Diencephalon (tissue), 1 donor: ENCODE measurements around the gene CFAP298. TPM values are rescaled to one million over a fixed set of nuclear protein-coding genes. Genes with fewer than 3 reads are reported as not detected.

ENCODE experiments used
- small RNA-seq: library from RNA; depleted of rRNA; stranded (forward); fragments of <200 nt; gene quantifications from one replicate; pipeline ENCODE3, GENCODE V24; 2014
- total RNA-seq: library from RNA; depleted of rRNA; stranded (reverse); fragments of >200 nt; gene quantifications from one replicate; pipeline ENCODE4 v1.2.3, GENCODE V29; 2014

Gene CFAP298
- total RNA-seq, result 20.1 TPM

DNA sequence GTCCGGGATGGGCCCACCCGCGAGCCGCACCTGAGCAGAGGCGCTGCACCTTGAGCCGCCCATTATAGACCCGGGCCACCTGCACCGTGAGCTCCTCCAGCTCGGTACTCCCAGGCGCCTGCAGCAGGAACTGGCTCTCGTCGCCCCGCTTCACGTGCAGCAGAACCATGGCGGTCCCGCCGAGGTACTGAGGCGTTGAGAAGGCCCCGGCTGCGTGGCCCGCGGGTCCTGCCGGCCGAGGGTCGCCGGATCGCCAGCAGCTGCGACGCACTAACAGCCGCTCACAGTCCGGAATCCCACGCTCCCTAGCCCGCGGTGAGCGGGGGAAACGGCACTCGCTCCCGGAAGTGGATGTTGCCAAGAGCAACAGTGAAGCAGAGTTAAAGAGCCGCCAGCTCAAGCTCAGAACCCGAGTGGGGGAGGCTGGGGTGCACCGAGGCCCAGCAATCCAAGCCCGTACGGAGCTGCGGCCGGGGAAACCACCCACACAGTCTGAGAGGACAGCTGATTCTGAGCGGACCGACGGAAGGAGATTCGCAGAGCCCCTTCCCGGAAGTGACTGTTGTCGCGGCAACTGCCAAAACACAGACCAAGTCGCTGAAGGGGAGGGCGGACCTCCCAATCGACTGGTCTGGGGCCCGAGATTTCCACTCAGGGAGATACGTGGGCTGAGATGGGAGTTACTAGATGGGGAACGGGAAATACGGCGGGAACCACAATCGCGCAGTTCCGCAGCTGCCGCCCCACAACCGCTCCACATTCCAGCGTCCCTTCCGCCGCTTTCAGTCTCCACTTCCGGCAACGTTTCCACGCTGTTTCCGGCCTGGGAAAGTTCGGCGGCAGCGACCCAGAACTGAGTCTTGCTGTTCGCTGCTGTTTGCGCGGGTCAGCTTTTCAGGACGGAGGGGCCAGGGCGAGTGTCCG lies at the start of gene CFAP298:
Gene CFAP298, minus strand, starts transcription at position 303 of the 924 bp plus-strand sequence. Its CDS starts 134 bp downstream, at position 169.

DNA sequence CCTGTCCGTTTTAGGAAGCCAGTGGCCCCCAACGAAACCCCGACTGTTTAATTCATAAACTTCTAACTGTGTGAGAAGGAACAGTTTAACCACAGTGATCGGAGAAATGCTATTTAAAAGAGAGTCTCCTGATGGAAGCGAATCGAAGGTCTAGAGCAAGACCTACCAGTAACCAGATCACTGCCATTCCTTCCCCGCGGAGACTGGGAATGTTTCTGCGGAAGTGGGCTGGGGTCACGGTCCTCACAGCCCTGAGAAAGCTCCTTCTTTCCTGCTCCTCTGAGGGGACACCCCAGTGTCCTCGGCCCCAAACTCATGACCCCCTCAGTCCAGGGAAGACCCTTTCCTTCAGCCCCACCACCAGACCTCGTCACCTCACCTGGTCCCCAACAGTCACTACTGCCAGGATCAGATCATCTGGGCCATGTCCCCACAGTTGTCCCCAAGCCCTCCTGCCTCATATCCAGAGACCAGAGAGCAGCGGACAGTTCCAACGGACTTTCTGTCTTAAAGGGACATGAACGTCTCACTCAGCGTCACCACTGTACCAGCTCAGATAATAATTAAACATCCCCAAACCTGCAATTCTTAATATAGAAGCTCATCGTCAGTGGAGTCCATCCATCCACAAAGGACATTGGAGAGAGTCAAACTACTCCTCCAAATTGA lies 27.0 kb downstream of the CFAP298 start, which contains the start of gene TCP10L:
Gene TCP10L, minus strand, starts transcription at position 482 of the 669 bp plus-strand sequence. CDS start 1,219 bp downstream, outside the sequence.

Small RNAs within 50 kb of the gene (small RNA-seq; reads per million reads assigned to genes)
- not detected for gene RNA5SP490

Other genes with a start within 250 kb of the CFAP298 start
- gene URB1, start 219.4 kb downstream of the CFAP298 start, total RNA-seq, result 16.6 TPM
- gene EVA1C, start 199.7 kb downstream of the CFAP298 start, total RNA-seq, result 2.1 TPM
- 2.8 TPM for gene TCP10L, start 26.9 kb downstream of the CFAP298 start, total RNA-seq
- gene SYNJ1, start 115.6 kb upstream of the CFAP298 start, total RNA-seq, result 33.4 TPM
- gene PAXBP1, start 159.4 kb upstream of the CFAP298 start, total RNA-seq, result 61.4 TPM